ENCODE results near the gene RNF138.

DNA sequence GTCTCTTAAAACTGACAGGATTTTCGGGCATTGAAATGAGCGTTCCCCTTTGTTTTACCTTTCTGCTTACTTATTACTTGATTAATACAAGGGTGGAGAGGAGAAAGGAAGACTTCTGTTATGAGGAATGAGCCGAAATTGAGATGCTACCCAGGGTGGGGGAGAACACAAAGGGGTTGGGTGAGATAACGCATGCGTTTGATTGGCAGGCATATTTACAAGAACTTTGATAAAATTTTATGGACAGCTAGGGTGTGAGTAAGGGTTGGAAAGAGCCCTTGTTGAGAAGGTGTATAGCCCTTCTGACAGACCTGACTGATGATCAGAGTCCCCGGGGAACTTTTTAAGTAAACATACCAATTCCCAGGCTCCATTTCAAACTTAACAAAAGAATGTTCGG is 1.8 kb downstream of the RNF138 start:
- TF ChIP-seq CTCF (conservative IDR thresholded peaks at IDR 0.05 in 1 of 2, IDR thresholded peaks at IDR 0.05 in 1 of 2; ENCODE audit: low read depth in 1 of 2, low read length in 2 of 2) (no peak), EZH2 (IDR thresholded peaks at IDR 0.05; ENCODE audit: low read length, missing control alignments) (no peak)

Measured in fibroblast of lung (primary cell).